Measurements from ENCODE around the gene GDF7.

DNA sequence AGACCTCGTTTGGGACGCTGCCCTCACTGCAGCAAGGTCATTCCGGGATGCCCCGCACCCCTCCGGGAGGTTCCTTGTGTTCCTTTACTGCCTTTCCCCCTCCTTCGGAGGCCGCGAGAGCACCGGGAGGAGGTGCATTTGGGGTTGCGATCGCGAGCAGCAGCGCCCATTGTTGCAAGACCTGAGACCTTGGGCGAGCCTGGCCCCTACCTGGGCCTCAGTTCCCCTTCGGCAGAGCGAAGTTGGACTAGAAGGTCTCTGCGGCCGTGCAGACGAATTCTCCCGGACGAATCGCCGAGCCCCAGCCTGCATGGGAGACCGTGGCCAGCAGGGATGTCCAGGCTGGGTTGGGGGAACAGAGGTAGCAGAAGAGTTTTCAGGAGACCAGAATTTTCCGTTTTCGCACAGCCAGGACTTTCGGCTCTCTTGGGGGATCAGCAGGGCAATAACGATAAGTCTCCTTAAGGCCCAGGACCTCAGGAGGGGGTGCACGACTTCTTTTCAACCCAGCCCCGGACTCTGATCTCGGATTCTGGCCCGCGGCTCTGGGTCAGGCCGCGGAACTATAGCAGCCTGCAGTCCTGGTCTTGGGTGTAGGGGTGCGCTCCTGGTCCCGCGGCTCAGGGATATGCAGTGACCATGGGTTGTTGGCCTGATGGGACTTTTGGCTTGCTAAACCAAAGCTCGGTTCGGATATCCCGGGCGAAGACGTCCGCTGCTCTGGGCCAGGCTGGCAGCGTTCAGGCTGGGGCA is 2.8 kb downstream of the GDF7 start:
- TF ChIP-seq EP300 (IDR thresholded peaks at IDR 0.05; ENCODE audit: borderline replicate concordance in 1 of 2, low read depth in 2 of 2, low read length in 2 of 2) (no peak), SIN3A (conservative IDR thresholded peaks at IDR 0.05 in 1 of 2, IDR thresholded peaks at IDR 0.05 in 1 of 2; ENCODE audit: low read depth in 1 of 2, low read length in 2 of 2) (no peak)
- TF ChIP-seq, protein P1, sequence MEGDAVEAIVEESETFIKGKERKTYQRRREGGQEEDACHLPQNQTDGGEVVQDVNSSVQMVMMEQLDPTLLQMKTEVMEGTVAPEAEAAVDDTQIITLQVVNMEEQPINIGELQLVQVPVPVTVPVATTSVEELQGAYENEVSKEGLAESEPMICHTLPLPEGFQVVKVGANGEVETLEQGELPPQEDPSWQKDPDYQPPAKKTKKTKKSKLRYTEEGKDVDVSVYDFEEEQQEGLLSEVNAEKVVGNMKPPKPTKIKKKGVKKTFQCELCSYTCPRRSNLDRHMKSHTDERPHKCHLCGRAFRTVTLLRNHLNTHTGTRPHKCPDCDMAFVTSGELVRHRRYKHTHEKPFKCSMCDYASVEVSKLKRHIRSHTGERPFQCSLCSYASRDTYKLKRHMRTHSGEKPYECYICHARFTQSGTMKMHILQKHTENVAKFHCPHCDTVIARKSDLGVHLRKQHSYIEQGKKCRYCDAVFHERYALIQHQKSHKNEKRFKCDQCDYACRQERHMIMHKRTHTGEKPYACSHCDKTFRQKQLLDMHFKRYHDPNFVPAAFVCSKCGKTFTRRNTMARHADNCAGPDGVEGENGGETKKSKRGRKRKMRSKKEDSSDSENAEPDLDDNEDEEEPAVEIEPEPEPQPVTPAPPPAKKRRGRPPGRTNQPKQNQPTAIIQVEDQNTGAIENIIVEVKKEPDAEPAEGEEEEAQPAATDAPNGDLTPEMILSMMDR (IDR thresholded peaks at IDR 0.05; ENCODE audit: control extremely low read depth in 1 of 3, insufficient read depth in 1 of 3, low read depth in 1 of 3, low read length in 3 of 3): no peak

Data from H1 (cell line).